Stimulated activated CD8-positive, alpha-beta memory T cell treated with anti-CD3 and anti-CD28 coated beads, Interleukin-15, amount 100 ng/mL, for 24 hours (primary cell): ENCODE measurements around the gene HOXB8.

Experiments used
- DNase-seq: peaks from one replicate; pipeline ENCODE4 v3.0.0-alpha.2; 2020; ENCODE audit warnings: low read depth

Gene HOXB8

GRCh38 chr17:48637323-48638260, 22.5 kb upstream of the HOXB8 start:
- no peak for DNase-seq

- DNase-seq: no peak
Measured at GRCh38 chr17:48636177-48637018, 21.3 kb upstream of the HOXB8 start.

DNA sequence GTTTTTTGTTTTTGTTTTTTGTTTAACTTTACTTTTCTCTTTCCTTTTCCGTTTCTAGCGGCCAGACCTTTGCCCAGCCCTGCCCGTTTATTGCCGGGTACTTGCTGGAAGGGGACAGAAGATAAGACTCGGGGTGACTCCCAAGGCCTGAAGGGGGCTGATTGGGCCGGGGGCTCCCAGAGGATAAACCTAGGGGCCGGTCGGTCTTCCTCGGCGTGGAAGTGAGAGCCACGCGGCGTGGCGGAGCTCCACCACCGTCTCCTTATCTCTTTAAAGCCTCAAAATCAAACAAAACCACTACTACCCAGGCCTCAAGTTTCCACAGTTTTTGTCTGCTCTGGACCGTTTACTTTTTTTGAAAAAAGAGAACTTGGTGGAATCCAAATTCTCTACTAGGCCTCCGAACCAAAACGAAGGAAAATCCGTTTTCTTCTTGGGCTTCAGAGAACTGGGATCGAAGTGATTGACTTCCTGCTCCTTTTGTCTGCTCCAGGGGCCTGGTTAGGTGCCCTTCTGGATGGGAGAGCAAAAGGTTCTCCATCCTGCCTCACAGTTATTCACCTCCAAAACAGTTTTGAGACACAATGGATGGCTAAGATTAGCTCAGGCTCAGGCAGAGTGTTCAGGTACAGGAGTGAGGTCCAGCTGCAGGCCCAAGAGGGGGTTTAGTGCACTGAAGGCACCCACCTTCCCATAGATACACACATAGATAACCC, 19.6 kb upstream of the HOXB8 start:
- no peak for DNase-seq

GRCh38 chr17:48633266-48633677, 18.2 kb upstream of the HOXB8 start:
- no peak for DNase-seq

DNA sequence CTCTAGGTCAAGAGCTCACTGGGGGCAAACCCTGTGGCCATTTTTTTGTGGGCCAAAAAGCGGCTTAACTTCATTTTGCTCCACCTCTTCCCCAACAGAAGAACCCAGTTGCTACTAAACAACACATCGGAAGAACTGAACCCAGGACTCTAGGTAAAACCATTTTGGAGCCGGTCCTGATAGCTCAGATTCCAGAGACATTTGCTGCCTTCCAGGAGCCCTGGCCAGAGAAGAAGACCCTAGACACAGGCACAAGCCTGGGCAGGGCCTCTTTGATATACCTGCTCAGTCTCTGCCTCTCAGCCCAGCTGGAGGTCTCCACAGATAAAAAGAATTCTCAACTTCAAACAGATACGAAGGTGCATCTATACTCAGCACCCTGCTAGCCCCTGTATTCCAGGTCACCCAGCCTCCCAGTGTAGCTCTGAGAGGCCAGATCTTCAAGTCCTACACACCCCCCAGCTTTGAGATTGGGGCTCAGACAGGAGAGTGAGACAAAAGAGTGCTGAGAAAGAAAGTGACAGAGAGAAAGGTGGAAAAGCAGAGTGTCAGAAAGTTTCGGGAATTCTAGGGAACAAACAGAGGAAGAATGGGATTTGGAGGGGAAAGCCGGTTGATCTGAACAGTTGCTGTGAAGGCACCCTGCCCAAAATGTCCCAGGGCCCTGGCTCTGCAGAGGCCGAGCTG, 17.6 kb upstream of the HOXB8 start:
- no peak for DNase-seq

GRCh38 chr17:48631693-48632578, 16.8 kb upstream of the HOXB8 start:
- no peak for DNase-seq

DNA sequence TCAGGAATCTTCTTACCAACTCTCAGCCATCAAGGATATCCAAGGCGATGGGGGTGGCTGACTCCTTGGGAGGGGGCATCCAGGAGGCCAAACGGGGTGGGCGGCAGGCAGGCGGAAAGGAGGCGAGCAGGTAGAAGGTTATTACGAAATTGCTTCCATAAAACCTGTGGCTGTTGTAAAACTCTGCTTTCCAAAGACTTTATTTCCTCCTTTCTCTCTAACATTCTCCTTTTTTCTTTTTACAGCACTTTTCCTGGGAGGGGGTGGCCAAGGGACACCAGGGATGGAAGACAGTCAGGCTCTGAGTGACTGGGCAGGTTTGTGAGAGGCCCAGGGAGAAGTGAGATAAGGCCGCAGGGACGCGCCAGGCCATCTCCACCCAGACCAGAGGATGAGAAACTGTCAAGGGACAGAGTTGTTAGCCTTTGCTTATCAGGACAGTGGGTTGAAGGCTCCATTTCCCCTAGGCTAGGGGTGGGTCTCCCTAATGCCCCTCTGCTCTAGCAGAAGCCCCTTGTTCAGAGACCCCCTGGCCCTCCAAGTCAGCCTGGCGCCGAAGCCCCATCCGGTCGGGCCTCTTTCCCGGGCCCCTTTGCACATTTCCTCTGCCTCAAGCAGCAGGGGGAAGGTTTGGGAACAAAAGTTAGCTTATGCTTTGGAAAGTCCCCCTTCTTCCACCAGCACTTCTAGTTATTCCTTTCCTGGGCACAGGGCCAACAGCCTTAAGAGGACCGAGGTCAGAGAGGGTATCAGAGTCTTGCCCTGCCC, 16.0 kb upstream of the HOXB8 start:
- DNase-seq: no peak

DNA sequence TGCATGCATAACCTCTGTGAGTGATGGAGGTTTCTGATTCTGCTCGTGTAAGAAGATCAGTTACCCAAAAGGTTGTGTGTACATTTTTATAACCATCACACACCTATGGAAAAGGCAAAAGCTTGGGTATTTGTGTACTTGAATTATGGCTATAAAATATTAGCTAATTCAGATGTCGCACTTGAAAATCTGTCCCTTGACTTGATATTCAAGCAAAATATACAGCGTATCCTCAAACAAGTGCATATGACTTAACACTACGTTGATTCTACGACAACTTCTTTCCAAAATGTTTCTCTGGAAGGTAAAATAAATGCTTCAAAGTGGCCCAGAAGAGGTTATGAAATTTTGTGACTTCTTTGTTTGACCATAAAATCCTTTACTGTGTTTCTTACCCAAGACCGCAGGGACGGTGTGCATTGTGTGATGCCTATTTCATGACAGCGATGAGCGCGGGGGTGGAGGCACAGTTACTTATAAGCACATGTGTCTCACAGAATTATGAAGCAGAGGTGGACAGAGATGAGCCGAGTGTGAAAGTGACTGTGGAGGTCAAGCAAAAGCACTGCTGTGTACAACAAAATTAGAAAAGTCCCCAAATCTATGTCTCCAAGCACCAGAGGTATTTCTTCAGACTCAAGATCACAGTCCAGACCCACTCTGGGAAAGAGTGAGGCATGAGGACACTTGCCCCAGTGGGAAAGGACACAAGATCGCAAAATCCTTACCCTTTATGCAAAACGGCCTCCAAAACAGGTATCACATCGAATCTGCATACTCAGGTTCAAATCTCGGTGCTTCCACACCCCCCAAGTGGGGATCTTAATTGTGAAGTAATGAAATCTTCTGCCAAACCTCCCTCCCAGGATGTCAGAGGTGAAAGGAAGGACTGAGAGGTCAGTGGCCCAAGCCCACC, 15.2 kb upstream of the HOXB8 start:
- no peak for DNase-seq

DNA sequence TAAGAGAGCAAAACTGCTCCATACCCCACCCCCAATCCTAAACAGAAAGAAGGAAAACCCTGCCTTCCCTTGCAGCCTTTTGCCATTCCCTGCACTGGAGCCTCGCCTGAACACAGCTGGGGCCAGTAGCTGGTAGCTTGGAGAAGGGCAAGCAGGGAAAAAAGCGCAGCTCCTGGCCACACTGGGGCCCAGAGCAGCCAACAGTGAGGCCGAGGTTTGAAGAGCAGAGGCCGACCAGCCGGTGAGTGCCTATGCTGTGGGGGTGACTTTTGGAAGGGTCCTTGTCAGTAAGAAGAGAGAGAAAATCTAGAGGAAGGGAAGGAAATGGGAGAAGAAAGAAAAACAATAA, 14.3 kb upstream of the HOXB8 start:
- no peak for DNase-seq

GRCh38 chr17:48628649-48629410, 13.7 kb upstream of the HOXB8 start:
- no peak for DNase-seq

DNA sequence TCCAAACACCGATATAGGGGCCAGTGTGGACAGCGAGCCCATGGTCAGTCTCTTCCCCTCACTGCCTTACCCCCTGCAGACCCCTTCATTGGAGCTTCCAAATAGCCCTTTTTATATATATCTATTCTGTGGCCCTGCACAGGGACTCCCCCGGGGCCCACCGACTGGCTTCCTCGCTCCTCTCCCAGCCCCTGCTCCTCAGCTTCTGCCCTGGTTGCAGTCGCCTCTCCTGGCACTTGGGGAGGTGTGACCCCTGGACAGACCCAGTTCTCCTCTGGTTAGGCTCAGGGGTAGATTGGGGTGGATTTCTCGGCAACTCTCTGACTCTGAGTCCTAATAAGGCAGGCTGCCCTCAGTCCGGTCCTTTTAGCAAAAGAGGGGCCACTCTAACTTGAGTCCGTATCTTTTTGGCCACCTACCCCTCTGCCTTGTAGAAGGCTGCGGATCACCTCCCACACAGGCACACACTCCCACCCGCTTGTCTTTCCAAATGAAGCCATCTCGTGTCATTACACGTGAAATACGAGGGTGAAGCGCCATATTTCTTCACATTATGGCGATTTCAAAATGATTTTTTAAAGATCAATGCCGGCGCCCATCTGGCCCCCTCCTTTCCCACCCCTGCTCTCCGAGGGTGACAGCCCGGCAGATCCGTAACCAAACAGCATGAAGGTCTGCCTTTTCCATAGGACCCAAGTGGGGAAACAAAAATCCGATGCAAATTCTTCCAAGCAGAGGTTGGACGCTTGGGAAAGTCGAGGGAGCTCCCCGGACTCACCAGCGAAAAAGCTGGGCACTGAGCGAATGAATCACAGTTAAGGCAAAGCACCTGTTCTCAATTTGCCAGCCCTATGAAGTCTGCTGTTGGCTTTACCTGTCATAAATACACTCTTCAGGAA, 12.8 kb upstream of the HOXB8 start:
- DNase-seq: no peak

DNA sequence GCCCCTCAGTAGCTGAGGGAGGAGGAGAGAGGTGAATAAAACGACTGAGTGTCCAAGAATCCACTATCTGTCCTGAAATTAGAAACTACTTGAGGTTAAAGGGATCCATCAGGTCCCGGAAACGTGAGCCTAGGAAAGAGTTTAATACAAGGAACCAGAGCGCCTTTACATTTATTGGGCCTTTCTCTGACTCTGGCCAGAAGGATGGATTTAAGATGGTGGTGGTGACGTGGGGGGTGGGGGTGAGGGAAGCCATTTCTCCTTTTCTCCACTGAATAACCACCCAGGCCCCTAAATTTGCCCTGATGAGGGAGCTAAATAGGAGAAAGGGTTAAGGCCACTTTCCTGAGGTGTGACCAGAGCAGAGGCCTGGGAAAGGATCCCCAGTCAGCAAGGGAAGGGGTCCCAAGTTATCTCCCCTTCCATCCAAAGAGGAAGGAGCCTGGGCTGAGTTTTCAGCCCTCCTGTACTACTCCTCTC, 12.1 kb upstream of the HOXB8 start:
- no peak for DNase-seq

- DNase-seq: no peak
Measured at GRCh38 chr17:48626245-48627117, 11.4 kb upstream of the HOXB8 start, which contains the start of gene HOXB9. HOXB9 (minus strand) TSS chr17:48626358; CDS start chr17:48626269, 89 bp downstream.

DNA sequence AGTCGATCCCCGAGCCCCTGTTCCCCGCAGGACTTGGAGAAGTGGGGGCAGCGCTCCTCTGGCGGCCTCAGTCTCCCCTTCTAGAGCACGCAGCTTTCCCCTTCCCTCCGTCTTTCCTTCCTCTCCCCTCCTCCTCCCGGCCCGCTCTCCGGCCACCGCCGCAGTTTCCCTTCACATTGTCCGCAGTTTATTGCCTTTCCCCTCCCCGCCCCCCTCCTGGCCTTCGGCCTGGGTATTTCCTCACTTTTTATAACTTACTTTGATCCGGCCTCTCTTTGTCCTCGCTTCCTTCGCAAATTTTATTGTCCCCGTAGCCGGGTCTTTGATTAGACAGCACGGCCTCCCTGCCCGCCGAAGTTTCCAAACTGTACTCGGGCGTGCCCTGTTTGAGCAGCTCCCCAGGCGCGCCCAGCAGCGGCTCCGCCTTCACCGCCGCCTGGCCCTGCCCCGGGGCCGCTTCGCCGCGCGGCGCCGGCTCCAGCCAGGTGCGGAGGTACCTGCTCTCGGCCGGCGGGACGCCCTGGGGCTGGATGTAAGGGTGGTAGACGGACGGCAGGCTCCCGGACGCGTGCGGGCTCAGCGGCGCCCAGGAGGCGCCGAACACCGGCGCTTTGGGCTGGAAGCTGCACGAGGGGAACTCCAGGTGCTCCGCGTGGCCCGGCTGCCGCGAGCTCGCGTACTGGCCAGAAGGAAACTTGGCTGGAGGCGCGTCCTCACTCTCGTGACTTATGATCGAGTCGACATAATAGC, 10.6 kb upstream of the HOXB8 start:
- DNase-seq: no peak
